SHP77 treated with DMSO at 0.1 percent for 48 hours (cell line): Measurements from ENCODE around the gene SOX30.

Experiments used
- DNase-seq: peaks from one replicate; lab custom pipeline; 2025; lab: John Stamatoyannopoulos, UW

The SOX30 gene

GRCh38 chr5:157607371-157608161, 44.7 kb downstream of the SOX30 start:
- no peak for DNase-seq

- no peak for DNase-seq
These were observed 46.2 kb downstream of the SOX30 start for GRCh38 chr5:157606046-157606445.

- DNase-seq: no peak
These were observed 48.7 kb downstream of the SOX30 start for GRCh38 chr5:157603333-157604190.

- DNase-seq: no peak
These were observed 49.7 kb downstream of the SOX30 start for GRCh38 chr5:157602505-157602904.

- no peak for DNase-seq
These were observed 52.0 kb downstream of the SOX30 start for GRCh38 chr5:157600252-157600651.

- DNase-seq: no peak
These were observed 52.7 kb downstream of the SOX30 start for GRCh38 chr5:157599565-157599964.

- DNase-seq: no peak
These were observed 53.8 kb downstream of the SOX30 start for GRCh38 chr5:157598350-157598936.

GRCh38 chr5:157597277-157597676, 55.0 kb downstream of the SOX30 start:
- DNase-seq: no peak

GRCh38 chr5:157596487-157596886, 55.8 kb downstream of the SOX30 start:
- DNase-seq: no peak

- no peak for DNase-seq
These were observed 57.4 kb downstream of the SOX30 start for GRCh38 chr5:157594675-157595459.

GRCh38 chr5:157594257-157594656, 58.0 kb downstream of the SOX30 start:
- no peak for DNase-seq

- no peak for DNase-seq
These were observed 59.0 kb downstream of the SOX30 start for GRCh38 chr5:157593052-157593757.

GRCh38 chr5:157592594-157592993, 59.6 kb downstream of the SOX30 start:
- DNase-seq: no peak

GRCh38 chr5:157590478-157590877, 61.8 kb downstream of the SOX30 start:
- no peak for DNase-seq

- no peak for DNase-seq
These were observed 67.6 kb downstream of the SOX30 start for GRCh38 chr5:157584628-157585027.

- no peak for DNase-seq
These were observed 69.3 kb downstream of the SOX30 start for GRCh38 chr5:157582731-157583620.

GRCh38 chr5:157581901-157582300, 70.3 kb downstream of the SOX30 start:
- DNase-seq: no peak

- no peak for DNase-seq
These were observed 74.0 kb downstream of the SOX30 start for GRCh38 chr5:157578079-157578780.

GRCh38 chr5:157576678-157577077, 75.6 kb downstream of the SOX30 start:
- no peak for DNase-seq
